ENCODE measurements around the gene ANKRD31. TPM values are rescaled to one million over a fixed set of nuclear protein-coding genes. Genes with fewer than 3 reads are reported as not detected.

ANKRD31 gene
- total and polyA plus RNA-seq, 2 donors: 0.05 to 0.69 TPM

DNA sequence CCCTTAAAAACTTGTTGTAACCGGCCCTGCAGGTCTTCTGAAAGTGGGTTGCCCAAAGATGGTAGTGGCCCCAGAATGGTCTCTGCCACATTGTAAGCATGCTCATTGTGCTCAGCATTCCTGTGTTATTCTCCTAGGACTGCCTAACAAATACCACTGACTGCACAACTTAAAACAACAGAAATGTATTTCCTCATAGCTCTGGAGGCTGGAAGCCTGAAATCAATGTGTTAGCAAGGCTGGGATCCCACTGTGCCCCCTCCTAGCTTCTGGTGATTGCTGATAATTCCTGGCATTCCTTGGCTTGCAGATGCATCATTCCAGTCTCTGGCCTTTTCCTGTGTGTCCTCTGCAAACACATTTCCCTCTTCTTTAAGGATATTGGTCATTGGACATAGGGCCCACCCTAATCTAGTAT lies 180.9 kb downstream of the ANKRD31 start:
- Histone ChIP-seq H3K36me3 (ENCODE audit: insufficient read depth) (no peaks in the 10 kb centered on the region), H3K27ac (ENCODE audit: low read depth) (no peak overlapping the region), H3K4me1 (ENCODE audit: insufficient read depth) (no peaks in the 10 kb centered on the region), H3K4me3 (ENCODE audit: low read depth, low read length) (no peak overlapping the region)
- no peak for DNase-seq (ENCODE audit: extremely low spot score)
- 77% methylated on average over 1 of the region's 1 CpG for WGBS

DNA sequence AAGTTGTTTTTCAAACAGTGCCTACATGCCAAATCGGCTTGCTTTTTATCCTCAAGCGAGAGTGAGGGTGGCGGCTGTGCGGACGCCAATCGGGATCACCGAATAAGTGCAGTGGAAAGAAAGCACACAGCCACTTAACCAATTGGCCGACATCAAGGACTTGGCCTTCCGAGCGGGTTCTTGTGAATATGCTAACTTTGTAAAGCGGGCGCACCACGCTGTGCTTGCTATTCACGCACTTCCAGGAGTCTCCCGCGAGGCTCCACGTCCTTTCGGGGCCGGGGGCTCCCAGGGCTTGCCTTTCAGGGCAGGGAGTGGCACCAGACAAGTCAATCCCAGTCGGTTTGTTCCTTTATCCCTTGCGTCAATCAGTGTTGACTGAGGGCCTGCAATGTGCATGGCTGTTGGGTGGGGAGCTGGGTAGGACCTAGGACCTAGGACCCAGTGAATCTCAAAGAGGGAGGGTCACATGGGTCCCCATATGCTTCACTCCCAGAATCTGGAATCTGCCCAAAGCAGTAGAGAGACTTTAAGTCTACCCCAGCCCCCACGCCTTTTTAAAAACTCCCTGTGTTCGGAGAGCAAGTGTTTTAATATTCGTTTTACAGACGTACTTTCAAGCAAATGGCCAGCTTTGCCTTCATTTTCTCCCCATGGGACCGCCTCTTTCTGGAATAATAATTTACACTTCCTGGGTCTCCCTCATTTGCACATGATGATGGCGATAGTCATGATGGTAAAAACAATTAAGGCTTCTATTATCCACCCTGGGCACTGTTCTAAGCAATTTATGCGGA lies 182.3 kb downstream of the ANKRD31 start:
- H3K4me1 ChIP-seq (ENCODE audit: insufficient read depth): no peaks in the 10 kb centered on the region

DNA sequence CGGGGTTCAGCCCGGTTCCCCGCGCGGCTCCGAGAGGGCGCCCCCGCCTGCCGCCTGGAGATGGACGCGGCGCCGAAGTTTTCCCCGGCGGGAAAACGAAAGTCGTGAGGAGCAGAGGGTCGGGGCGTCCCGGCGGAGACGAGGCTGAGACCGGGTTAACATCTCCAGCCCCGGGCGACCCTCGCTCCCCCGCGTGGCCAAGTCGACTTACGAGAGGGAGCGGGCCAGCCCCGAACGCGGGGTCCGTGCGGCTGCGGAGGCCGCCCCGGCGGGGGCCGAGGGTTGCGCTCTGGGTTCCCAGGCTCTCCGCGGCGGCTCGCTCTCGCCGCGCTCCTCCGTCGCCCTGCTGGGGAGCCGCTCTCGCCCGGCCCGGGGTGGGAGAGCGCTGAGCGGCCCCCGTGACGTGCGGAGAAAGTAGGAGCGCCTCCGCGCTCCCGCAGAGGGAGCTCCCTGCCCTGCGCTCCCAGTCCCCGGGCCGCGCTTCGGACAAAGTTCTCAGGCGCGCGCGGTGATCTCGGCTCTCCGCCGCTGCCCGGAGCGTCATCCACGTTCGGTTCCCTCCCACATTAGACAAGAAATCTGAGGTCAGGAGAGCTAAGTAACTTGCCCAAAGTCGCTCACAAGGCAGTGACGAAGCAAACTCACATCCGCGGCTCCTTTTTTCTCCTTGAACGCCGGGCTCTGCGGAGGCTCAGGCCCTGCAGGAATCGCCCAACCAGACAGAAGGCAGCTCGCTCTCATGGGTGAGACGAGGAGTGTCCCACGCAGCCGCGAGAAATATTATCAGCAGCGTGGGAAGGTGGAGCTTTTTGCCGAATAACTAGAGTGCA lies 183.2 kb downstream of the ANKRD31 start:
- Histone ChIP-seq H3K4me1 (ENCODE audit: insufficient read depth) (no peaks in the 10 kb centered on the region), H3K4me3 (ENCODE audit: low read depth, low read length) (peak overlapping the region; percentile 93), H3K36me3 (ENCODE audit: insufficient read depth) (no peaks in the 10 kb centered on the region), H3K27ac (ENCODE audit: low read depth) (peak overlapping the region; percentile 98)
- DNase-seq (ENCODE audit: extremely low spot score): no peak
- under 1% methylated on average over 95 of the region's 95 CpGs for WGBS

More for the DNA sequence above, 182.3 kb downstream of the ANKRD31 start:
- H3K27ac ChIP-seq (ENCODE audit: low read depth): peak overlapping the region; percentile 98
- no peaks in the 10 kb centered on the region for H3K36me3 ChIP-seq (ENCODE audit: insufficient read depth)
- H3K4me3 ChIP-seq (ENCODE audit: low read depth, low read length): peak overlapping the region; percentile 93
- 20% methylated on average over 28 of the region's 28 CpGs for WGBS
- DNase-seq (ENCODE audit: extremely low spot score): no peak

DNA sequence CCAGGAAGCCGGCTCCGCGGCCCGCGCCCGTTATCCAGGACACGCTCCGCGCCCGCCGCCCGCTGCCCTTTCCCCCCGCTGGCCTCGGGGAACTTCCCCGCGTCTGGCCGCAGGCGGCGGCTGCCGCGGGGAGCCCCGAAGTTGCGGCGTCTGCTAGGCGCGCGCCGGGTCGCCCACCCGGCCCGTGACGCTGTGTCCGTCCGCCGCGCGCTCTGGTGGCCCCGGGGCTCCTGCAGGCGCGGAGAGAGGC lies 183.7 kb downstream of the ANKRD31 start:
- Histone ChIP-seq H3K36me3 (ENCODE audit: insufficient read depth) (no peaks in the 10 kb centered on the region), H3K27ac (ENCODE audit: low read depth) (peak overlapping the region; percentile 98), H3K4me3 (ENCODE audit: low read depth, low read length) (peak overlapping the region; percentile 93), H3K4me1 (ENCODE audit: insufficient read depth) (no peaks in the 10 kb centered on the region)
- under 1% methylated on average over 38 of the region's 40 CpGs for WGBS
- no peak for DNase-seq (ENCODE audit: extremely low spot score)

DNA sequence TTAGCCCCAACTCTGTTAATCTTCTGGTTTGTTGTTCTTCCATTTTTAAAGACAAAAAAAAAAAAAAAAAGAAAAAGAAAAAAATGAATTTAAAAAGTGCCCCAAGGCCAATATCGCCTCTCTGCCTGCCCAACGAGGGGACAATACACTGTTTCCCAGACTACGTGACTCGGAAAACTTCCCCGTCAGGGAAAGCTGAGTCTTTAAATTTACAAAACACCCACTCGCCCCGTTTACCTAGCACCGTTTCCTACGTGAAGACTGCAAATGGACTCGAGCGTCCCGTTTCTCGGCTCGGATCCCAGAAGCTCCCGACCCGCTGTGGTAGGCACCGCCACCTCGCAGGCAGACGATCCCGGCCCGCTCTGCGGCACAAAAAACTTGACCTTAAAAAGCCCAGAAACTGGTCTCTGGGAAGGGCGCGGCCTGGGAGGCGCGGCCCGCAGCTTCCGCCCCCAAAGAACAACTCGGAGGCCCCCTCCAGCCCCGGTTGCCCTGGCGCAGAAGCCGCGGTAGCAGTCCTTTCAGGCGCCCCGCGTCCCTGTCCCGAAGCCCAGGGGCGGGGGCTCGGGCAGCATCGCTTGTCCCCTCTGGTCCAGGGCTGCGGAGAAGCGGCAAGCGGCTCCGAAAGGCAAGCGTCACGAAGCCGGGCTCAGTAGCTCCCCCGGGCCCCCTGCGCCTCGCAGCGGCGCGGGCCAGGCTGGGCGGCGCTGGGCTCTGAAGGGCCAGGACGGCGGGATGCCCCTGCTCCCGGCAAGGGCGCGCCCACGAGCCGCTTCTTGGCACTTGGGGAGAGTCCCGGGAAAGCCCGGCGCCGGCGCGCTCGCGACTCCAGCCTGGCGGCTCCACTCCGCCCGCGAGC lies 184.3 kb downstream of the ANKRD31 start, which contains the start of gene GCNT4:
Gene GCNT4 (minus strand): TSS at position 367 of the 862 bp plus-strand sequence. CDS start 22,521 bp downstream, outside the sequence.
- no peak for DNase-seq (ENCODE audit: extremely low spot score)
- WGBS: under 1% methylated on average over 74 of the region's 74 CpGs
- peaks cover 2% of the 10 kb centered on the region for H3K4me1 ChIP-seq (ENCODE audit: insufficient read depth)
- H3K4me3 ChIP-seq (ENCODE audit: low read depth, low read length): peak within 1 kb of the TSS; percentile 93
- no peaks in the 10 kb centered on the region for H3K36me3 ChIP-seq (ENCODE audit: insufficient read depth)
- peak within 1 kb of the TSS; percentile 98 for H3K27ac ChIP-seq (ENCODE audit: low read depth)

DNA sequence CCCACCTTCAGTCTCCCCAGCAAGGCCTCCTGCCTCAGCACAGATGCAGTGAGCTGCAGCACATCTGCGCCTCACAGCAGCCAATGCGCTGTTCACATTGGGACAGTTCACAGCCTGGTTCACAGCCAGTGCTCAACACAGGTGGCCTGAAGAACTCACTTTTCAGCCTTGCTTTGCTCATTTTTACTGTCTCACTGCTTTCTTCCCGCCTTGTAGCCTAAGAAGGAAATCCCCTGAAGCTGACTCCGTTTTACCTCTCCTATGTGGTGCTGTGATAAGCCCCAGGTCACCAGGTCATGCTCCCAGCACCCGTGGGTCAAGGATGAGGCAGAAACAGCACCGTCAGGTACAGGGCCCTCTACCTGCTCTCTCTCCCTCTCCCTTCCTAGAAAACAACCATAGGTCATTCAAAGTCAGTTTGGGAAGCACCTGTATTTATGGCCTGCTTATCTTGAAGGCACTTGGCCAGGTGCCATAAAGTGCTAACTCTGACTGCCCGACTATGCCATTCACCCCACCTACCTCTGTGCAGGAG lies 185.4 kb downstream of the ANKRD31 start:
- no peak overlapping the region for H3K27ac ChIP-seq (ENCODE audit: low read depth)
- no peak overlapping the region for H3K4me3 ChIP-seq (ENCODE audit: low read depth, low read length)
- DNase-seq (ENCODE audit: extremely low spot score): no peak
- H3K36me3 ChIP-seq (ENCODE audit: insufficient read depth): no peaks in the 10 kb centered on the region
- 64% methylated on average over 7 of the region's 7 CpGs for WGBS
- H3K4me1 ChIP-seq (ENCODE audit: insufficient read depth): peaks cover 2% of the 10 kb centered on the region

DNA sequence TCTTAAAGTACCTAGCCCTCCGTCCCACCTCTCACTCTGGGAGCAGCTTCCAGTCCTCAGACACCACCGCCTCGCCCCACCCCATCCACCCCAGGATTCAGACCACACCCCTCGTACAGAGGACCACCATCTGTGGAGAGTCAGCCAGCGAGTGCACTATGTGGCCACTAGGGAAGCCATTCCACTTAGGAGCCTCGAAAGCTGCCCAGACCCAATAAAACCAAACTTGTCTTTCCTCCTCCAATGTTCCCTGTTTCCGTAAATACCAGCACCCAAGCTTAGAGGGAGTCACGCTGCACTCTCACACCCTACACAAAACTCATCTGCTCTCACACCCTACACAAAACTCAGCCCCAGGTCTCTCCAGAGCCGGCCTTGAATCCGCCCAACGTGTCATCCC lies 186.3 kb downstream of the ANKRD31 start:
- 67% methylated on average over 11 of the region's 11 CpGs for WGBS
- no peak for DNase-seq (ENCODE audit: extremely low spot score)
- Histone ChIP-seq H3K27ac (ENCODE audit: low read depth) (no peak overlapping the region), H3K4me1 (ENCODE audit: insufficient read depth) (peaks cover 2% of the 10 kb centered on the region), H3K4me3 (ENCODE audit: low read depth, low read length) (no peak overlapping the region), H3K36me3 (ENCODE audit: insufficient read depth) (no peaks in the 10 kb centered on the region)

DNA sequence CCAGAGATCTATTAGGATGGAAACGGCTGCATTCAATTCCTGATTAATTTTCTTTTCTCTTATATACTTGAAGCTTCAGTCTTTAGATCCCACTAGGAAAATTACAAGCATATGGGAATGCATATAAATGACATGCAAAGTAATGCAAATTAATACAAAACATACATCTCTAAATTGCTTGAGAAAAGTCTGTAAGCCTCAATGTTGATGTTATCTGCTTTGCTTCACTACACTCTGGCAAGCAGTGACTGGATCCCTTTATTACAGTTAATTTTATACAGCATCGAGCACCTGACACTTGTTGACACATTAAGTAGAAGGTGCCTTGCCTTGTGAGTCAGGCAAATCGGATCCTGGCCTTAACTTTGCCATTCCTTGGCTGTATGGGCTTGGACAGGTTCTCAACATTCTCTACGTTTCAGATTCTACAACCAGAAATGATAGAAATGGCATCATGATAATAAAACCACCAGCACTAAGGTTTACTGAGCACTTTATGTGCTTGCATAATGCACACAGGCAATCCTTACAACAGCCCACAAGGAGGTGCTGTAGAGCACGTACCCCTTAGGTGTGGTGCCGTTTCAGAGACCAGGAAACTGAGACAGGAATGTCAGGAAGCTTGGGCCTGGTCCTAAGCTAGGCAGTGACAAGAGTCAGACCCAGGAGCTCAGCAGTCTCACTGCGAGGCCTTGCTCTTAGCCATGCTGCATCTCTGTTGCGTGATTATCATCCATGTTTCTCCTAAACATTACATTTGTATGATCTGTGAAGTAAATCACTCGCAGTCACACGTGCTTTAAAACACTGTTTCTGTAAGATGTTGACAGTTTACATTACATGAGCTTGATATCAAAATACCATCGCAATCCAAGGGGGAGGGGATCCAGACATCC lies 187.0 kb downstream of the ANKRD31 start:
- H3K27ac ChIP-seq (ENCODE audit: low read depth): no peak overlapping the region
- no peak overlapping the region for H3K4me3 ChIP-seq (ENCODE audit: low read depth, low read length)
- peaks cover 2% of the 10 kb centered on the region for H3K4me1 ChIP-seq (ENCODE audit: insufficient read depth)
- WGBS: 56% methylated on average over 11 of the region's 11 CpGs
- no peaks in the 10 kb centered on the region for H3K36me3 ChIP-seq (ENCODE audit: insufficient read depth)
- no peak for DNase-seq (ENCODE audit: extremely low spot score)

DNA sequence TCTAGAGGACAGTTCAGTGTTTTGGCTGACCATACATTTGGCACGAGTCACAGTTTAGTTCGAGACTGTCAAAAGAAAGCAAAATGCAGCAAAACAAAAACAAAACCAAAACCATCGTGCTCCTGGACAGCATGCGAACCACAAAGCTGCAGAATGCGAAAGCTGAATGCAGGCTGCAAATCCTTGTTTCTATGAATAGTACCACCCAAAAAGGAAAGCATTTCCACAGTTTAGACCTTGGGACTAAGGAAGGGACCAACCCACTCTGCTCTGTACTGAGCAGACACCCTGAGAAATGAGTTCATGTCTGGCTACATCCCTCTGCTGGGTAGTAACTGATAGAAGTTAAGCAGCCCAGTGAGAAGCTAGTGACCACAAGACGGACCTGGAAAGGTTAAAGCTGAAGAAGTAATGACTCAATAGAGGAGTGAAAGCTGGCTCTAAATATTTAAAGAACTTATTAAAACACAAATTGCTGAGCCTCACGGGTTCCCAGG lies 188.2 kb downstream of the ANKRD31 start:
- no peak for DNase-seq (ENCODE audit: extremely low spot score)
- H3K4me1 ChIP-seq (ENCODE audit: insufficient read depth): peaks cover 2% of the 10 kb centered on the region
- WGBS: 35% methylated on average over 7 of the region's 7 CpGs

DNA sequence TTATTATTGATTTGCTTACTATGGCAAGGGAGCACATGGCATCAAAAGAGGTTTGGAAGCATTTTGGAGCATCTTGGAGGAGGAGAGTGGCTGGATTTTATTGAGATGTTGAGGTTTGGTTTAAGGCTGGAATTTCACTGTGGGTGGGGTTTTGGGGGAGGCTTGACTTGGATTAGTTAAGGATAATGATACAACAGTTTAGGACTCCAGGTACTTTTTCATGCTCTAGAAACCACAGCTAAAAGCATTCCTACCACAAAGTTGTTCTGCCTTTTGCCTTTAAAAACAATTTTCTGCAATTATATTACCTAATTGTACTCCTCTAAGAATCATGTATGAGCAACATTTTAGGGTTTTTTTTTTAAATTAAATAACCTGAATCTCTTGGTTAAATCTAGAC lies 189.3 kb downstream of the ANKRD31 start:
- Histone ChIP-seq H3K36me3 (ENCODE audit: insufficient read depth) (no peaks in the 10 kb centered on the region), H3K27ac (ENCODE audit: low read depth) (no peak overlapping the region), H3K4me1 (ENCODE audit: insufficient read depth) (peaks cover 2% of the 10 kb centered on the region), H3K4me3 (ENCODE audit: low read depth, low read length) (no peak overlapping the region)
- DNase-seq (ENCODE audit: extremely low spot score): no peak

More for the DNA sequence above, 188.2 kb downstream of the ANKRD31 start:
- Histone ChIP-seq H3K4me3 (ENCODE audit: low read depth, low read length) (peak overlapping the region; percentile 23), H3K27ac (ENCODE audit: low read depth) (no peak overlapping the region), H3K36me3 (ENCODE audit: insufficient read depth) (no peaks in the 10 kb centered on the region)

DNA sequence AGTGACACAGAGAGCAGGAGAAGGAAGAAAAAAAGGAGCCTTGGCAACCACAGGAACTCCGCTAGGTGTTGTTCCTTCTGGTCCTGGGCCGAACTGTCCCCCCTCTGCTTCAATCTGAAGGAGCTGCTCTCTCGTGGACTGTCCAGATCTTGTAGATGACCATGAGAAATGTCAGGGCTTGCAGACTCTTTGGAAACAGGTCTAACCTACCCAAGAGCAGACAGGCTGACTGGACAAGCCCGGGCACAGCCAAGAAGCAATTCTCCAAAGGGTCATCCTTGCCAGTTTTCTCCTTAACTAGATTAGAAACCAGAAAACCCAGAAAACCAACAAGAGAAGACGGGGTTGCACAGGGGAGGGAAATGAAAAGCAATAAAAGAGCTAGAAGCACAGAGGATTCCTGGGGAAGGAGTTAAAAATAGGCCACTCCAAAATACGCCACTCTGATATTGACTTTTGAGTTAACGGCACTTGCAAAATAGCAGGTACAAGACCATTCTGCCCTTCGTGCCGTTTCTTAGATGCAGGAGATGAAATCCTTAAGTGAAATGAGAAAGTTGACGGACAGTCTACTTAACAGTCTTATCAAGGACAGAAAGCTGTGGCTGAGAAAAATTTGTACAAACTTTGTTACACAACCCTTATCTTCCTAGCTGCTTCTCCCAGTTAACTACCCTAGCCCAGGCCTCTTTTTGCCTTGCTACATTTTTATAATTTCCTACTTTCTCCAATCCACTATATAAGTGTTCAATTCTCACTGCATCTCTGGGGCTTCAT lies 190.1 kb downstream of the ANKRD31 start:
- Histone ChIP-seq H3K4me3 (ENCODE audit: low read depth, low read length) (no peak overlapping the region), H3K4me1 (ENCODE audit: insufficient read depth) (peaks cover 2% of the 10 kb centered on the region), H3K27ac (ENCODE audit: low read depth) (no peak overlapping the region), H3K36me3 (ENCODE audit: insufficient read depth) (no peaks in the 10 kb centered on the region)
- WGBS: 79% methylated on average over 10 of the region's 10 CpGs
- DNase-seq (ENCODE audit: extremely low spot score): no peak

DNA sequence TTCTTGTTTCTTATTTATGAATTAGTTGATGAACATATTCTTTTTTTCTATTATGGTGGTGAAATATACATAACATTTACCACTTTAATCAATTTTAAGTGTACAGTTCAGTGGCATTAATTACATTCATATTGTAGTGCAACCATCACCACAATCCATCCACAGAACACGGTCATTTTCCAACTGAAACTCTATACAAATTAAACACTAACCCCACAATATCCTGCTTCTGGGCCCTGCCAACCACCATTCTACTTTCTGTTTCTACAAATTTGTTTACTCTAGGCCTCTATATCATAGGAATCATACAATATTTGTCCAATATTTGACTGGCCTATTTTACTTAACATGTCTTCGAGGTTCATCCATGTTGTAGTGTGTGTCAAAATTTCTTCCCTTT lies 191.6 kb downstream of the ANKRD31 start:
- DNase-seq (ENCODE audit: extremely low spot score): no peak
- no peak overlapping the region for H3K27ac ChIP-seq (ENCODE audit: low read depth)
- peaks cover 2% of the 10 kb centered on the region for H3K4me1 ChIP-seq (ENCODE audit: insufficient read depth)
- H3K36me3 ChIP-seq (ENCODE audit: insufficient read depth): no peaks in the 10 kb centered on the region
- H3K4me3 ChIP-seq (ENCODE audit: low read depth, low read length): no peak overlapping the region
- WGBS: 93% methylated on average over 2 of the region's 2 CpGs

All from urinary bladder (tissue), 4 donors.